ENCODE results near the gene TOB1.

DNA sequence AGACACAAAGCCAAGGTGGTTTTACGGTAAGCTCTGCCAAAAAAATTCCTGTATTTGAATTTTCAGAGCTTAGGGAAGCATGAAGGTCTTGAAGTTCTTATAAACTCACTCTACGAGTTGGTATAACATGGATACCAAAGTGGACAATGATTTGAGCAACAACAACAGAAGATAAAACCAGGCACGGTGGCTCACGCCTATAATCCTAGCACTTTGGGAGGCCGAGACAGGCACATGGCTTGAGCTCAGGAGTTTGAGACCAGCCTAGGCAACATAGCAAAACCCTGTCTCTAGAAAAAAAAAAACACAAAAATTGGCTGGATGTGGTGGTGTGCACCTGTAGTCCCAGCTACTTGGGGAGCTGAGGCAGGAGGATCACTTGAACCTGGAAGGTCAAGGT, 12.9 kb upstream of the TOB1 start:
- no peak for TF ChIP-seq CTCF (conservative IDR thresholded peaks at IDR 0.05)
- TF ChIP-seq EZH2 (IDR thresholded peaks at IDR 0.05; ENCODE audit: low read depth) = no peak

Data from PC-9 (cell line).